H1 (cell line): ENCODE data around the gene PLXNA3. TPM values are rescaled to one million over a fixed set of nuclear protein-coding genes. Genes with fewer than 3 reads are reported as not detected.

Experiments used
- CTCF ChIA-PET: fragments of 300-600 bp; sonication (Branson Sonifier 250); formaldehyde crosslinking; loops from one replicate; lab custom pipeline; 2021; ENCODE audit not compliant: partially characterized antibody; lab: Charles Lee
- POLR2A ChIA-PET: fragments of 300-600 bp; sonication (Branson Sonifier 250); formaldehyde crosslinking; loops from one replicate; lab custom pipeline; 2021; ENCODE audit warnings: inconsistent platforms; ENCODE audit not compliant: partially characterized antibody; lab: Charles Lee
- DNase-seq, 2 experiments: peaks; one replicate each; pipeline versions ENCODE4 v3.0.0 to v3.0.0-alpha.2; 2010 to 2022; ENCODE audit warnings: low spot score in 2 of 2, low read depth in 1 of 2, mixed read lengths in 1 of 2
- FAIRE-seq: peaks from 2 replicates; lab custom pipeline; 2011; peaks lifted over from hg19 to GRCh38; lab: Jason Lieb, UNC
- H2AFZ ChIP-seq: 2 replicates; pipeline ENCODE4 v1.8.1; 2012; ENCODE audit warnings: low read length, inconsistent platforms
- H2AK5ac ChIP-seq: 2 replicates; pipeline ENCODE4 v1.6.1; 2013; ENCODE audit warnings: low read depth, low read length
- H2BK120ac ChIP-seq: replicated peaks from 2 replicates; pipeline ENCODE3; 2013; ENCODE audit warnings: low read depth, low read length, inconsistent platforms
- H2BK12ac ChIP-seq: 2 replicates; pipeline ENCODE4 v1.6.1; 2013; ENCODE audit warnings: low read depth, low read length
- H2BK15ac ChIP-seq: 2 replicates; pipeline ENCODE4 v1.6.1; 2013; ENCODE audit warnings: low read length
- H2BK20ac ChIP-seq: 2 replicates; pipeline ENCODE4 v1.6.1; 2013; ENCODE audit warnings: low read length
- H2BK5ac ChIP-seq: 2 replicates; pipeline ENCODE4 v1.6.1; 2013; ENCODE audit warnings: low read depth, low read length
- H3K14ac ChIP-seq: 2 replicates; pipeline ENCODE4 v1.6.1; 2013; ENCODE audit warnings: inconsistent platforms; ENCODE audit not compliant: insufficient read length
- H3K18ac ChIP-seq: 2 replicates; pipeline ENCODE4 v1.6.1; 2013; ENCODE audit warnings: low read length; ENCODE audit errors: extremely low read depth
- H3K23ac ChIP-seq: 2 replicates; pipeline ENCODE4 v1.6.1; 2013; ENCODE audit warnings: inconsistent platforms; ENCODE audit not compliant: insufficient read length
- H3K23me2 ChIP-seq: 2 replicates; pipeline ENCODE4 v1.6.1; 2013; ENCODE audit warnings: low read depth, low read length
- H3K27ac ChIP-seq: 2 replicates; pipeline ENCODE4 v1.6.1; 2011; ENCODE audit warnings: low read depth, low read length, inconsistent platforms
- H3K27me3 ChIP-seq, 4 experiments: replicated peaks in 1 of 4; 1 replicate in 1 of 4; 2 replicates in 3 of 4; pipeline versions ENCODE4 v1.6.1 to v1.8.1; 2011 to 2013; ENCODE audit warnings: low read length in 3 of 4, mild to moderate bottlenecking in 3 of 4, inconsistent platforms in 2 of 4, mixed read lengths in 2 of 4, moderate library complexity in 1 of 4; ENCODE audit not compliant: control insufficient read depth in 3 of 4, insufficient read depth in 3 of 4; ENCODE audit errors: extremely low read depth in 1 of 4
- H3K36me3 ChIP-seq, 4 experiments: 2 replicates each; pipeline versions ENCODE4 v1.6.1 to v1.8.1; 2011 to 2013; ENCODE audit warnings: mild to moderate bottlenecking in 4 of 4, low read length in 3 of 4, moderate library complexity in 2 of 4, control low read depth in 1 of 4, inconsistent platforms in 1 of 4; ENCODE audit not compliant: insufficient read depth in 4 of 4, control insufficient read depth in 2 of 4
- H3K4ac ChIP-seq: replicated peaks from 2 replicates; pipeline ENCODE3; 2013; ENCODE audit warnings: low read length, low read depth, mixed read lengths, inconsistent platforms; ENCODE audit not compliant: insufficient read length
- H3K4me1 ChIP-seq, 4 experiments: replicated peaks in 1 of 4; 1 replicate in 1 of 4; 2 replicates in 3 of 4; pipeline versions ENCODE4 v1.6.1 to v1.8.1; 2011 to 2013; ENCODE audit warnings: low read length in 3 of 4, inconsistent platforms in 2 of 4, mixed read lengths in 1 of 4; ENCODE audit not compliant: insufficient read depth in 4 of 4, control insufficient read depth in 3 of 4
- H3K4me2 ChIP-seq, 2 experiments: 2 replicates each; pipeline versions ENCODE4 v1.6.1 to v1.8.1; 2011 to 2013; ENCODE audit warnings: low read depth in 2 of 2, low read length in 2 of 2, control low read depth in 1 of 2, inconsistent platforms in 1 of 2, mild to moderate bottlenecking in 1 of 2; ENCODE audit not compliant: insufficient read depth in 1 of 2
- H3K4me3 ChIP-seq, 4 experiments: fragments of 200-600, 300-600 bp in 1 of 4; sonication (generic), shearing (Covaris generic), sonication (Bioruptor Twin) in 1 of 4; 2 replicates each; pipeline versions ENCODE4 v1.5.1 to v1.8.1; 2011 to 2016; ENCODE audit warnings: low read length in 4 of 4, low read depth in 3 of 4, control low read depth in 2 of 4, inconsistent platforms in 2 of 4, mild to moderate bottlenecking in 2 of 4, mixed read lengths in 1 of 4, moderate library complexity in 1 of 4; ENCODE audit not compliant: insufficient read depth in 2 of 4; ENCODE audit errors: extremely low read depth in 1 of 4
- H3K56ac ChIP-seq: replicated peaks from 2 replicates; pipeline ENCODE3; 2013; ENCODE audit warnings: low read depth, mild to moderate bottlenecking, mixed read lengths, low read length, inconsistent platforms; ENCODE audit not compliant: insufficient read length
- H3K79me1 ChIP-seq: 2 replicates; pipeline ENCODE4 v1.6.1; 2013; ENCODE audit warnings: low read depth, low read length, control low read depth
- H3K79me2 ChIP-seq, 2 experiments: 2 replicates each; pipeline versions ENCODE4 v1.6.1 to v1.8.1; 2012 to 2013; ENCODE audit warnings: low read length in 2 of 2, mild to moderate bottlenecking in 2 of 2, inconsistent platforms in 1 of 2; ENCODE audit not compliant: insufficient read depth in 2 of 2, control insufficient read depth in 1 of 2
- H3K9ac ChIP-seq, 4 experiments: replicated peaks in 1 of 4; 1 replicate in 1 of 4; 2 replicates in 3 of 4; pipeline versions ENCODE4 v1.6.1 to v1.8.1; 2011 to 2013; ENCODE audit warnings: low read depth in 3 of 4, low read length in 3 of 4, control low read depth in 2 of 4, mild to moderate bottlenecking in 2 of 4, moderate library complexity in 2 of 4, inconsistent platforms in 1 of 4; ENCODE audit errors: extremely low read depth in 1 of 4
- H3K9me3 ChIP-seq, 2 experiments: 2 replicates each; pipeline versions ENCODE4 v1.6.1 to v1.8.1; 2012 to 2013; ENCODE audit warnings: mild to moderate bottlenecking in 2 of 2, moderate library complexity in 2 of 2, control low read depth in 1 of 2, inconsistent platforms in 1 of 2, low read depth in 1 of 2, low read length in 1 of 2, mixed read lengths in 1 of 2; ENCODE audit not compliant: insufficient read depth in 2 of 2
- H4K20me1 ChIP-seq, 2 experiments: replicated peaks in 1 of 2; 2 replicates each; pipeline versions ENCODE3 to v1.8.1; 2011 to 2013; ENCODE audit warnings: inconsistent platforms in 2 of 2, low read length in 2 of 2, mild to moderate bottlenecking in 1 of 2; ENCODE audit not compliant: insufficient read depth in 2 of 2, control insufficient read depth in 1 of 2
- H4K5ac ChIP-seq: 2 replicates; pipeline ENCODE4 v1.6.1; 2013; ENCODE audit warnings: low read length, low read depth, mixed read lengths, inconsistent platforms; ENCODE audit not compliant: insufficient read length
- H4K8ac ChIP-seq: 2 replicates; pipeline ENCODE4 v1.8.0; 2013; ENCODE audit warnings: mild to moderate bottlenecking, moderate library complexity, low read length, inconsistent platforms; ENCODE audit not compliant: insufficient read depth; ENCODE audit errors: extremely low read depth
- H4K91ac ChIP-seq: replicated peaks from 2 replicates; pipeline ENCODE3; 2013; ENCODE audit warnings: low read length, mixed read lengths, inconsistent platforms; ENCODE audit not compliant: insufficient read length
- CTBP2 ChIP-seq: IDR thresholded peaks from 2 replicates; pipeline ENCODE4 v1.7.0; 2011; ENCODE audit warnings: borderline replicate concordance, mild to moderate bottlenecking, moderate library complexity, mixed read lengths, low read length; ENCODE audit not compliant: insufficient read depth, insufficient read length
- GABPA ChIP-seq: IDR thresholded peaks from 2 replicates; pipeline ENCODE4 v1.6.1; 2011; ENCODE audit warnings: mild to moderate bottlenecking, low read length, moderate library complexity, borderline replicate concordance; ENCODE audit not compliant: insufficient read depth
- KDM4A ChIP-seq: IDR thresholded peaks from one replicate; pipeline ENCODE4 v1.7.1; 2012; ENCODE audit warnings: low read depth, mild to moderate bottlenecking, moderate library complexity, low read length, inconsistent platforms; ENCODE audit not compliant: severe bottlenecking
- KDM5A ChIP-seq: fragments of 200-600 bp; IDR thresholded peaks from 2 replicates; pipeline ENCODE4 v1.7.1; 2012; ENCODE audit warnings: mild to moderate bottlenecking, low read length, inconsistent platforms, mixed read lengths
- MAFK ChIP-seq: IDR thresholded peaks from 2 replicates; pipeline ENCODE4 v1.6.1; 2012; ENCODE audit warnings: low read depth, mild to moderate bottlenecking, improper control_type of control experiment, low read length
- POU5F1 ChIP-seq: IDR thresholded peaks from 2 replicates; pipeline ENCODE4 v1.6.1; 2011; ENCODE audit warnings: low read depth, mild to moderate bottlenecking, low read length, moderate library complexity
- RBBP5 ChIP-seq: IDR thresholded peaks from 2 replicates; pipeline ENCODE4 v1.7.1; 2012; ENCODE audit warnings: low read depth, mild to moderate bottlenecking, inconsistent platforms, low read length, moderate library complexity, borderline replicate concordance
- RXRA ChIP-seq: IDR thresholded peaks from 2 replicates; pipeline ENCODE4 v1.6.1; 2011; ENCODE audit warnings: low read depth, mild to moderate bottlenecking, low read length, moderate library complexity; ENCODE audit not compliant: insufficient read depth
- SP2 ChIP-seq: IDR thresholded peaks from 2 replicates; pipeline ENCODE4 v1.6.1; 2012; ENCODE audit warnings: mild to moderate bottlenecking, low read length, inconsistent platforms
- SUZ12 ChIP-seq: fragments of 200-600 bp; sonication (generic); IDR thresholded peaks from 2 replicates; pipeline ENCODE4 v1.6.1; 2012; ENCODE audit warnings: mild to moderate bottlenecking, inconsistent platforms, low read length, moderate library complexity, mixed read lengths
- TBP ChIP-seq: IDR thresholded peaks from 2 replicates; pipeline ENCODE4 v1.6.1; 2011; ENCODE audit warnings: low read depth, low read length, improper control_type of control experiment
- WGBS, 2 experiments: shearing (Covaris generic) in 1 of 2; methylation state at CpG; one replicate each; pipeline versions ENCODE4 v1.1.6 to v1.1.7; 2013 to 2015; ENCODE audit warnings: low lambda C conversion rate in 2 of 2, mixed read lengths in 2 of 2, inconsistent platforms in 1 of 2, low coverage in 1 of 2, missing lambda C conversion rate in 1 of 2; ENCODE audit not compliant: insufficient replicate concordance in 2 of 2, insufficient coverage in 1 of 2, insufficient read length in 1 of 2; ENCODE audit errors: extremely low coverage in 1 of 2, missing lambda C conversion rate in 1 of 2; 5-methylcytosine and 5-hydroxymethylcytosine counted together
- polyA plus RNA-seq, 7 experiments: library from polyadenylated mRNA; depleted of rRNA in 3 of 7; stranded (reverse) in 5 of 7; unstranded in 2 of 7; fragments of >200 nt in 5 of 7; fragments of 200-250 nt in 2 of 7; gene quantifications; 1 replicate in 5 of 7; 2 replicates in 1 of 7; 4 replicates in 1 of 7; pipeline versions ENCODE4 v1.2.1 to v1.2.3, GENCODE V29; 2011 to 2013; ENCODE audit warnings: missing spikeins in 2 of 7, mixed read lengths in 2 of 7
- total RNA-seq: library from RNA; stranded (reverse); fragmentation: NEBNext Ultra II Directional; extraction: Animal tissue kit (Norgen Biotek cat#: 25700); gene quantifications from 2 replicates; pipeline ENCODE4 v1.2.1, GENCODE V29; 2021
- TF ChIP-seq, protein P1 (sequence below): IDR thresholded peaks from 2 replicates; pipeline ENCODE4 v1.6.1; 2012; ENCODE audit warnings: inconsistent platforms

The PLXNA3 gene
- total and polyA plus RNA-seq, 2 of the 8 experiments (the other 6 are each of a cell fraction or from before 2014, with no cell fraction given) = 10.7 to 18.2 TPM

DNA sequence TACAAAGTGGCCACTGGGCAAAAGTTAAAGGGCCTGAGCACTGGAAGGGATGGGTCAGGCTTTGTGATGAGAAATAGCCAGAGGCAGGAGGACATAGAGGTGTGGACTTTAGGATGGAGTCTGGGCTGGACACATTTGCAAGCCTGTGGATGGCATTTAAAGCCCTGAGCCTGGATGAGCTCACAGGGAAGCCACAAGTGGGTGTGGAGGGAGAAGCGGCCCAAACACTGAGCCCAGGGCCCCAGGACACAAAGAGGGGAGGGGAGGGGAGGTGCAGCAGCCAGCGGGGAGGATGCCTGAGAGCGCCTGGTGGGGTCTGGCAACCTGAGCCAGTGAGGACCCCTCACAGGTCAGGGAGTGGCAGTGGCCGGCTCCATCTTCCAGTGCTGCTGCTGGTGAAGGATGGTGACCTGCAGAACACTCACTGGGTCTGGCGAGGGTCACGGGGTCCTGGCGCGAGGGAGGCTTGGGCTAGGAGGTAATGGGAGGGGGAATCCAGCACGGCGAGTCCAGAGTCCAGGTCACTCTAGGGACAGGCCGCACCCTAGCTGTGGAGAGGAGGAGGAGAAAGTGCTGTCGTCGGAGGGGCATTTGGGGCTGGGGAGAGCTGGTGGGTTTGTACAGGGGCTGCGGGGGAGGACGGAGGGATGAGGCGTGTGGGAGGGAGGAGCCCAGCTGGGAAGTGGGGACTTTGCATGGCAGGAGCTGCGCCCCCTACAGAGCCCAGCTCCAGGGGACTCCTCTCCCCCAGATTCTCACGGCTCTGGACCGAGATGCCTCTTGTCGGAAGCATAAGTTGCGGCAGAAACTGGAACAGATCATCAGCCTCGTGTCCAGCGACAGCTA, 14.0 kb downstream of the PLXNA3 start:
- peaks cover 0 to 19% (median 5%) of the 10 kb centered on the region in 4 experiments; a peak in 5 of 8 replicates for H3K36me3 ChIP-seq
- TF ChIP-seq POU5F1 = no peak
- no peak for TF ChIP-seq RBBP5
- no peak for TF ChIP-seq GABPA
- no peak for TF ChIP-seq SP2
- TF ChIP-seq, protein P1, sequence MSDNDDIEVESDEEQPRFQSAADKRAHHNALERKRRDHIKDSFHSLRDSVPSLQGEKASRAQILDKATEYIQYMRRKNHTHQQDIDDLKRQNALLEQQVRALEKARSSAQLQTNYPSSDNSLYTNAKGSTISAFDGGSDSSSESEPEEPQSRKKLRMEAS = no peak
- no peak for TF ChIP-seq TBP
- TF ChIP-seq RXRA = no peak
- TF ChIP-seq KDM4A = no peak
- TF ChIP-seq KDM5A = no peak
- no peak for TF ChIP-seq CTBP2
- no peak for TF ChIP-seq SUZ12
- no peak for TF ChIP-seq MAFK

More for the DNA sequence above, 14.0 kb downstream of the PLXNA3 start:
- Histone ChIP-seq H3K23me2 (no peaks in the 10 kb centered on the region), H3K4ac (no peak overlapping the region), H2AK5ac (no peak overlapping the region), H2BK120ac (no peak overlapping the region), H2AFZ (no peak overlapping the region), H3K4me3 (no peak overlapping the region), H3K79me1 (no peaks in the 10 kb centered on the region), H4K20me1 (no peaks in the 10 kb centered on the region), H4K91ac (no peak overlapping the region), H2BK5ac (no peak overlapping the region), H2BK20ac (no peak overlapping the region), H3K4me1 (no peaks in the 10 kb centered on the region), H3K14ac (no peak overlapping the region), H4K8ac (no peak overlapping the region), H3K4me2 (no peak overlapping the region), H3K56ac (no peak overlapping the region), H3K9ac (no peak overlapping the region), H3K27me3 (no peaks in the 10 kb centered on the region), H3K23ac (no peak overlapping the region), H3K18ac (no peak overlapping the region), H2BK15ac (no peak overlapping the region), H3K27ac (no peak overlapping the region), H4K5ac (no peak overlapping the region), H2BK12ac (no peak overlapping the region), H3K79me2 (no peaks in the 10 kb centered on the region), H3K9me3 (no peaks in the 10 kb centered on the region)
- no peak for FAIRE-seq
- 78% methylated on average over 9 of the region's 23 CpGs; no CpG with 5 or more reads in 1 of the 2 experiments for WGBS, 2 experiments
- POLR2A ChIA-PET = interaction anchor here (0.6 to 1.0 kb wide), 2 partner anchors 13 to 72 kb away, joined by 3 to 5 read pairs; no protein-coding TSS in a partner anchor
- CTCF ChIA-PET = interaction anchor here (0.7 to 3.1 kb wide), 4 partner anchors 13 to 60 kb away, joined by 3 to 11 read pairs (median 5); partner anchors contain the start of gene PLXNA3
- DNase-seq = no peak
